OCI-M2 (cell line): ENCODE results near the gene FAM53B.
"Not testable (repeated sequence)": the region's sequence is repeated elsewhere in the genome, so short reads cannot be mapped to it uniquely, and the experiment has no call there.

Experiments
- DNase-seq: peaks from one replicate; lab custom pipeline; 2025; ENCODE audit not compliant: unreplicated experiment; lab: John Stamatoyannopoulos, UW

The FAM53B gene

GRCh38 chr10:124600051-124600880 is 143.9 kb downstream of the FAM53B start:
- DNase-seq: no peak

GRCh38 chr10:124599588-124600050 is 144.6 kb downstream of the FAM53B start:
- no peak for DNase-seq

GRCh38 chr10:124598773-124599587 is 145.2 kb downstream of the FAM53B start:
- DNase-seq: no peak

GRCh38 chr10:124598196-124598595 is 146.0 kb downstream of the FAM53B start:
- DNase-seq: no peak

- no peak for DNase-seq
Observed at GRCh38 chr10:124597846-124598165, 146.4 kb downstream of the FAM53B start.

GRCh38 chr10:124596962-124597845 is 147.0 kb downstream of the FAM53B start:
- no peak for DNase-seq

- DNase-seq: no peak
Observed at GRCh38 chr10:124596116-124596785, 147.9 kb downstream of the FAM53B start.

- DNase-seq: no peak
Observed at GRCh38 chr10:124595143-124595883, 148.9 kb downstream of the FAM53B start.

GRCh38 chr10:124594240-124594639 is 149.9 kb downstream of the FAM53B start:
- DNase-seq: no peak

- no peak for DNase-seq
Observed at GRCh38 chr10:124593431-124593985, 150.7 kb downstream of the FAM53B start.

- no peak for DNase-seq
Observed at GRCh38 chr10:124592736-124593430, 151.3 kb downstream of the FAM53B start.

- DNase-seq: no peak
Observed at GRCh38 chr10:124592101-124592500, 152.1 kb downstream of the FAM53B start.

- DNase-seq: no peak
Observed at GRCh38 chr10:124591123-124591495, 153.1 kb downstream of the FAM53B start.

GRCh38 chr10:124590216-124591122 is 153.7 kb downstream of the FAM53B start:
- no peak for DNase-seq

- DNase-seq: no peak
Observed at GRCh38 chr10:124589491-124590041, 154.6 kb downstream of the FAM53B start.

GRCh38 chr10:124588736-124589490 is 155.3 kb downstream of the FAM53B start:
- peak; percentile 4 for DNase-seq

- not testable (repeated sequence) for DNase-seq
Observed at GRCh38 chr10:124588341-124588735, 155.8 kb downstream of the FAM53B start.
